Measurements from ENCODE around the gene SLU7.

SLU7 gene

GRCh38 chr5:160363660-160364395 is 55.1 kb downstream of the SLU7 start:
- no peak for DNase-seq

DNA sequence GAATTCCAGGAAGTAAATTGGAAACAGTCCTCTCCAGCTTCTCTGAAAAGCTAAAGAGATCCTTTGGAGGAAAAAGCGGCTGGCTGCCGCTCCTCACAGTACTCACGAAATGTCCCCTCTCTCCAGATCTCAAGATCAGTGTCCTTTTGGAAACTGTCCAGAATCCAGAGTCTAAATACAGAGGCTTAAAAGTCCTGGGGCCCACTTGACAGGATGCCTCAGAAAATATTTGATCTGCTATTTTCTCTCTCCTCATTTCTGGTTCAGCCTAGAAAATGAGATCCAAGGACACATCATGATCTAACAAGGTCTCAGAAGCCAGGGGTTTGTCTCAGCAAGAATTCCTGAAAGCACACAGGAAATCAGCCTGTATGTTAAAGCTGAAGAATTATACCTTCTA is 55.7 kb downstream of the SLU7 start:
- DNase-seq = no peak

DNA sequence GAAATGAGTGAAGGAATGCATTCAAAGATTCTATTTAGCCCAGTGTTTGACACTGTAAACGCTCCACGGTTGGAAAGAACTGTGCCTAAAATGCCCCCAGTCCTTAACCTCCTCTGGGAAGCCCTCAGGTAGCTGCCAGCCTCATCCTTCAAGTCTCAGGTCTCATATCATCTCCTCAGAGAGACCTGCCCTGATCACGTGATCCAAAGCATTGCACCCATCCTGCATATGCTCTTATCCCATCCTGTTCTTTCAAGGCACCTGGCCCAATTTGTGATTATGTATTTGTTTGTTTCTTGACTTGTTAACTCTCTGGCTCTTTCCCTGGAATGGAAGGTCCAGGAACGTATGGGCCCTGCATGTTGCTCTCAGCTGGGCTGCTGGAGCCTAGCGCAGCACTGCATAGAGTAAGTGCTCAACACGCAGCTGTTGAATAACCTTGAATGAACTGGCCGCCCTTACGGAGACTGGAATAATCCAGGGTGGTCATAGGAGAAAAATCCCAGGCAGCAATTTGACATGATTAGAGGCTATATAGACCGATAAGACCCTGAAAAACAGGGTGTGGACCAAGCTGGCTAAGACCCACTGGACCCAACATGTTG is 57.2 kb downstream of the SLU7 start:
- DNase-seq = no peak

DNA sequence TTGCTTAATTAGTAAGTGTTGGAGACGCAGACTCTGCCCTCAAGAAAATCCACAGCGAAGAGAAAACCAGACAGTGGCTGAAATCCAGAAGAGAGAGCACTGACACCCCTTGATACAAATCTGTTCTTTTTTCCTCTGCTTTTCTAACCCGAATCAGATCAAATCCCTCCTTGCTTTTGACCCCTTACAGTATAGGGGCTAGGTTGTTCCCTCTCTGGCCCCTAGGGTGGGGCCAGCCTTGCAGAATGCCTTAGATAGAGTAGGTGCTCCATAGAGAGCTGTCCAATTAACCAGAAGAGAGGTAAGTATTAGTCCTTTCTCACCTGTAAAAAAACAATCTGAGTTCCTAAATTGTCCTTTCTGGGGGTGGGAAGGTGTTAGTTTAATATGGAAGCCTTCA is 58.6 kb downstream of the SLU7 start:
- DNase-seq = peak; percentile 51

DNA sequence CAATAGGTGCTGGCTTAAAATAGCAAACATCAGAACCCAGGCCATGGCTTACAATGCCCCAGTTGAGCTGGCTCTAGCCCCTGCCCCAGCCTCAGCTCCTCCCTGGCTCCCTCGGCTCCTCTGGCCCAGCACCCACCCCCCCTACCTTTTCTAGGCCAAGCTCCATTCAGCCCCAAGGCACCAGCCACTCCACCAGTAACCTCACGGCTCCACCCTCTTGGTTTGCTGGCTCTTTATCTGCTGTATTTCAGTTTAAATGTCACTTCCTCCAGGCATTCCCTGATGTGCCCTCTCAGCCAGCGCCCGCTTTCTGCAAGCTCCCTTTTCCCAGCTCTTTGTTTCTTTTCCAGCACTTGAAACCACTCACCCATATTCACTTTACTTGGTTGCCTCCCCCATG is 59.1 kb downstream of the SLU7 start:
- DNase-seq = peak; percentile 62

DNA sequence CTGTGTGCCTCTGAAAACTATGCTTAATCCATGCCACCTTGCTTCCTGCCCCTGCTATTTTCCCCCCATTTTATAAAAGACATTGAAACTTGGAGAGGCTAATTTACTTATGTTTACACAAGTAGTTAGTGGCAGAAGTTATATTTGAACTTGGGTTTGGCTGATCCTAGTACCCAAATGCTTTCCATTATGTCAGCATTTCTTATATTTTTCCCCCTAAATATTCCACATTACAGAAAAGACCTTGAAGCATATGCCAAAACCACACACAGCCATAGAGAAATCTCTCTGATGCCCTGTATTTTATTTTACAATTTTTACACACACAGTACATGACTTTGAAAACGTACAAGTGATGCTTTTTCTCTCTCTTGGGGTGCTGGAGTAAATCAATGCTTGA is 59.6 kb downstream of the SLU7 start:
- no peak for DNase-seq

DNA sequence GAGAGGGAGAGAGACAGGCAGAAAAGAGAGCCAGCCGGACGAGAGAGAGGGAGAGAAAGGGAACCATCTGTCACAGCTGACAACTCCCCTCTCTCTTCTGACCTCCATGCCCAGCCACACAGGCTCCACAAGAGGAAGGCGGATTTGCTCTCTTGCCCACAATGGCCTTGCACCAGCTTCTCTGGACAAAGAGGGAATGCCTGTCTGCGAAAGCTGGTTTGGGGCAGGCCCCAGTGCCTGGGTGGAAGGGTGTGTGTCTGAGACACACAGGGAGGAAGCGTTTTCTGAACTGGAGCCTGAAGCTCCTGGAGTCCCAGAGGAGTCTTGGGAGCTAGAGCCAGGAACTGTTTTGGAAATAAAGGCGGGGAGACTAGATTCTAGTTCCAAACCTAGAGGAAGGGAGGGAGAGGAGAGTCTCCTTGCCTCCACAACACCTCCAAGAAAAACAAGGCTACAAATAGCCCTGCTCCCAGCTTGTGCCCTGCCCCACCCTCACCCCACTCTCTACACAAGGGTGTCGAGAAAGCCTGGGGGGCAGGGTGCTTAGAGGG is 60.9 kb downstream of the SLU7 start:
- no peak for DNase-seq

- no peak for DNase-seq
These were observed 61.5 kb downstream of the SLU7 start for GRCh38 chr5:160357394-160357793.

DNA sequence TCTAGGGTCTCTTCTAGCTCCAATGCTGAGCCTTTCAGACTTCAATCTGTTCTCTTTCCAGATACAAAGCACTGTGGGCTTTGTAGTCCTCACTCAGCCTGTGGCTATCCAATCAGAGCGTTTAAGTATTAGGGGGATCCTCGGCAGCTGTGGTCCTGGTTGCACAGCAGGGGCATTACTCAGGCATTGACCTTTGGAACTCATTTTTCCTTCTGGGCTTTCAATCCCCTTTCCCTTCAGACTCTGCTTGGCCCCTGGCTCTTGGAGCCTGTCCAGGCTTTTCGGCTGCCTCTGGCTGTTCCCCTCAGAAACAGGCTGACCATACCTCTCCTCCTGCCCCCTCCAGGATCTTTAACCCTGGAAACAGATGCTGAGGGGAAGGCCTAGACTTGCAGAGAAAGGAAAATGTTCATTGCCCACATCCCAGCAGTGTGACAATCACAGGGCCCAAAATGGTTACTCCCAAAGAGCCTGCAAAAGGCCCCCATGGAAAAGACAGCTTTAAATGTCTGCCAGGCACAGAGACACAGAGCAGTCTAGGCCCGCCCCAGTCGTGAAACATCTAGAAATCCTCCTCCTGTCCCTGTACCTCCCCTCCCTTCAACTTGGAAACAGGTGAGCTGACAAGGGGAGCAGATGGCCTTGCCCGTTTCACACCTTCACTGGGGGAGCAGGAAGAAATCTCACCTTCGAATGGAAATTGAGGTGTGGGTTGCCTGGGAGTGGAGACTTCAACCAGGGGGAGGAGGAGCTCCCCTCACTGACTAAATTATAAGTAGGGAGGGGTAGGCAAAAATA is 62.1 kb downstream of the SLU7 start:
- DNase-seq = no peak

- no peak for DNase-seq
These were observed 64.2 kb downstream of the SLU7 start for GRCh38 chr5:160354666-160355065.

- DNase-seq = no peak
These were observed 65.5 kb downstream of the SLU7 start for GRCh38 chr5:160353379-160353778.

GRCh38 chr5:160352308-160352707 is 66.6 kb downstream of the SLU7 start:
- no peak for DNase-seq

All from OCI-M1 (cell line).